Endodermal cell (in vitro differentiated cells): ENCODE measurements around the gene ARFGEF2. TPM values are rescaled to one million over a fixed set of nuclear protein-coding genes. Genes with fewer than 3 reads are reported as not detected.
A peak's percentile ranks its signal among the peaks of the same experiment; 100 is the strongest.

Source experiments
- DNase-seq: peaks from one replicate; pipeline ENCODE4 v3.0.0-alpha.2; 2017
- H3K27ac ChIP-seq: 2 replicates; pipeline ENCODE4 v1.5.1; 2013; ENCODE audit warnings: mild to moderate bottlenecking, low read depth, low read length, moderate library complexity
- H3K27me3 ChIP-seq: 2 replicates; pipeline ENCODE4 v1.6.1; 2013; ENCODE audit warnings: mild to moderate bottlenecking, low read length, moderate library complexity; ENCODE audit not compliant: insufficient read depth, control insufficient read depth, poor library complexity, severe bottlenecking
- H3K36me3 ChIP-seq: 2 replicates; pipeline ENCODE4 v1.7.0; 2013; ENCODE audit warnings: mild to moderate bottlenecking, low read length, moderate library complexity; ENCODE audit not compliant: control insufficient read depth, insufficient read depth
- H3K4me1 ChIP-seq: one replicate; pipeline ENCODE4 v1.7.0; 2013; ENCODE audit warnings: low read length; ENCODE audit not compliant: control insufficient read depth, insufficient read depth
- H3K4me3 ChIP-seq: 2 replicates; pipeline ENCODE4 v1.5.1; 2013; ENCODE audit warnings: mild to moderate bottlenecking, low read length, moderate library complexity
- H3K9ac ChIP-seq: 2 replicates; pipeline ENCODE4 v1.6.1; 2013; ENCODE audit warnings: mild to moderate bottlenecking, low read length, moderate library complexity; ENCODE audit not compliant: poor library complexity, severe bottlenecking; ENCODE audit errors: extremely low read depth
- H3K9me3 ChIP-seq: 2 replicates; pipeline ENCODE4 v1.6.1; 2013; ENCODE audit warnings: mild to moderate bottlenecking, low read length, moderate library complexity; ENCODE audit not compliant: control insufficient read depth
- H3K27ac Mint-ChIP-seq: 2 replicates; pipeline ENCODE4 v1.8.0; 2020; ENCODE audit warnings: mixed read lengths
- H3K27me3 Mint-ChIP-seq: 2 replicates; pipeline ENCODE4 v1.8.0; 2021; ENCODE audit warnings: mild to moderate bottlenecking, mixed read lengths; ENCODE audit not compliant: insufficient read depth
- H3K36me3 Mint-ChIP-seq: 2 replicates; pipeline ENCODE4 v1.8.0; 2020; ENCODE audit warnings: low read depth, mixed read lengths
- H3K4me1 Mint-ChIP-seq: 2 replicates; pipeline ENCODE4 v1.8.0; 2020; ENCODE audit warnings: mixed read lengths
- H3K4me3 Mint-ChIP-seq: 2 replicates; pipeline ENCODE4 v1.8.0; 2020; ENCODE audit warnings: mild to moderate bottlenecking, moderate library complexity, mixed read lengths
- H3K9me3 Mint-ChIP-seq: 2 replicates; pipeline ENCODE4 v1.8.0; 2020; ENCODE audit warnings: mild to moderate bottlenecking, mixed read lengths
- CTCF ChIP-seq: fragments of 200-600 bp; sonication (generic); conservative IDR thresholded peaks from 2 replicates; pipeline ENCODE4 v1.5.0; 2021; ENCODE audit warnings: antibody characterized with exemption, mild to moderate bottlenecking
- WGBS, 2 experiments: methylation state at CpG; one replicate each; pipeline versions ENCODE4 v1.1.5 to v1.1.7; 2013; ENCODE audit warnings: missing lambda C conversion rate in 2 of 2, mixed read lengths in 1 of 2; ENCODE audit not compliant: insufficient coverage in 1 of 2, insufficient read length in 1 of 2; 5-methylcytosine and 5-hydroxymethylcytosine counted together
- total RNA-seq, 2 donors: library from RNA; stranded (reverse); fragmentation: NEBNext Ultra II Directional in 1 of 2; extraction: Animal tissue kit (Norgen Biotek cat#: 25700) in 1 of 2; gene quantifications; 2 replicates in 1 of 2; 3 replicates in 1 of 2; pipeline ENCODE4 v1.2.1, GENCODE V29; 2021

Gene ARFGEF2
- total RNA-seq, 2 donors from 2014 or later: 23.6 to 29.4 TPM

GRCh38 chr20:48893374-48893773 lies 28.1 kb upstream of the ARFGEF2 start:
- Histone ChIP-seq H3K4me1 (no peaks in the 10 kb centered on the region), H3K27ac (no peak overlapping the region), H3K9ac (no peak overlapping the region), H3K27me3 (peaks cover 10% of the 10 kb centered on the region), H3K36me3 (no peaks in the 10 kb centered on the region), H3K9me3 (no peaks in the 10 kb centered on the region), H3K4me3 (no peak overlapping the region)
- Mint-ChIP-seq H3K4me3 (no peak overlapping the region), H3K9me3 (no peaks in the 10 kb centered on the region), H3K27ac (no peak overlapping the region), H3K4me1 (no peaks in the 10 kb centered on the region), H3K36me3 (no peaks in the 10 kb centered on the region), H3K27me3 (peaks cover 50% of the 10 kb centered on the region)
- no peak for DNase-seq
- no peak for TF ChIP-seq CTCF

GRCh38 chr20:48897305-48898010 lies 24.1 kb upstream of the ARFGEF2 start:
- DNase-seq: peak; percentile 34
- Histone ChIP-seq H3K9me3 (no peaks in the 10 kb centered on the region), H3K9ac (no peak overlapping the region), H3K4me1 (no peaks in the 10 kb centered on the region), H3K27ac (no peak overlapping the region), H3K36me3 (no peaks in the 10 kb centered on the region), H3K27me3 (peaks cover 8% of the 10 kb centered on the region), H3K4me3 (no peak overlapping the region)
- Mint-ChIP-seq H3K27ac (no peak overlapping the region), H3K4me3 (no peak overlapping the region), H3K4me1 (no peaks in the 10 kb centered on the region), H3K36me3 (no peaks in the 10 kb centered on the region), H3K27me3 (peaks cover 36% of the 10 kb centered on the region), H3K9me3 (no peaks in the 10 kb centered on the region)
- no peak for TF ChIP-seq CTCF
- WGBS, 2 experiments: 85 to 89% methylated on average over 4 of the region's 4 CpGs

DNA sequence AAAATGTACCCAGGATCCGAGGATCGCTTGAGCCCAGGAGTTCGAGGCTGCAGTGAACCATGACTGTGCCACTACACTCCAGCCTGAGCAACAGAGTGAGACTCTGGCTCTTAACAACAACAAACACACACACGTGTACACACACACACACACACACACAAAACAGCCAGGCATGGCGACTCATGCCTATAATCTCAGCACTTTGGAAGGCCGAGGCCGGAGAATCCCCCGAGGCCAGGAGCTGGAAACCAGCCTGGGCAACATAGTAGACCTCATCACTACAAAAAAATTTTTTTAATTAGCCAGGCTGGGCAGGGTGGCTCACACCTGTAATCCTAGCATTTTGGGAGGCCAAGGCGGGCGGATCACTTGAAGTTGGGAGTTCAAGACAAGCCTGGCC lies 23.3 kb upstream of the ARFGEF2 start:
- Histone ChIP-seq H3K27me3 (peaks cover under 1% of the 10 kb centered on the region), H3K9ac (no peak overlapping the region), H3K36me3 (no peaks in the 10 kb centered on the region), H3K4me3 (no peak overlapping the region), H3K9me3 (no peaks in the 10 kb centered on the region), H3K4me1 (no peaks in the 10 kb centered on the region), H3K27ac (no peak overlapping the region)
- Mint-ChIP-seq H3K4me3 (no peak overlapping the region), H3K27ac (no peak overlapping the region), H3K4me1 (no peaks in the 10 kb centered on the region), H3K36me3 (no peaks in the 10 kb centered on the region), H3K9me3 (no peaks in the 10 kb centered on the region), H3K27me3 (peaks cover 30% of the 10 kb centered on the region)
- 80 to 94% methylated on average over 1 to 10 of the region's 10 CpGs for whole genome bisulfite sequencing, 2 experiments
- no peak for TF ChIP-seq CTCF
- no peak for DNase-seq
